GM12873 (cell line): ENCODE measurements around the gene GNAS.

Experiments used
- TF ChIP-seq, protein P1 (sequence below): IDR thresholded peaks from 2 replicates; pipeline ENCODE4 v1.5.1; 2012; ENCODE audit warnings: low read depth, mild to moderate bottlenecking, moderate library complexity, low read length, control low read depth; ENCODE audit not compliant: insufficient read depth; ENCODE audit errors: missing control alignments

GNAS gene

DNA sequence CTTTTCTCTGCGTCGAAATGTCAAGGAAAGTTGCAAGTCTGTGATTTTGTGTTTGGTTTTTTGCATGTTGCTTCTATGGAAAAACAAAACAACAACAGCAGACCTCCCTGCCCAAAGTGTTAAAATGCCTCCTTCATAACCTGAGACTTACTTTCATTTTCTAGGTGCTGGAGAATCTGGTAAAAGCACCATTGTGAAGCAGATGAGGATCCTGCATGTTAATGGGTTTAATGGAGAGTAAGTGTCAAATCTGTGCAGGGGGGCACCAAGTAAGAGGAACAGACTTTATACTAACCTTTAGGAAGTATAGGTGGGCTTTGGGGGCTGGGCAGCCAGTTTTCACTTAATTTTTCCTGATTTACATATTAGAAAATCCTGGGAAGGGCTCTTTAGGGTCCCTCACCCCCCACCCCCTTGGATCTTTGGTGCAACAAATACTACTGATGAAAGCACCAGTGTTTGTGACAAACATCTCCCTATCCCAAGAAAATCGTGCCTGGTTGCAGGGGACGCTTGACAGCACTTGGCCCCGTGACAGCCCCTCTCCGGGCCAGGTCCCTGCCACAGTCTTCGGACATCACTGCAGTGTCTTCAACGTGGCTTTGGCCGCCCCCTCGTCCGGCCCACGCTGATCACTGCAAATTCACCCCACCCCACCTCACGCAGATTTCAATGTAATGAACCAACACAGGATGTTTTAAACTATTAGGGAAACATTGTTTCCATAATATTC is 43.1 kb downstream of the GNAS start:
- TF ChIP-seq, protein P1, sequence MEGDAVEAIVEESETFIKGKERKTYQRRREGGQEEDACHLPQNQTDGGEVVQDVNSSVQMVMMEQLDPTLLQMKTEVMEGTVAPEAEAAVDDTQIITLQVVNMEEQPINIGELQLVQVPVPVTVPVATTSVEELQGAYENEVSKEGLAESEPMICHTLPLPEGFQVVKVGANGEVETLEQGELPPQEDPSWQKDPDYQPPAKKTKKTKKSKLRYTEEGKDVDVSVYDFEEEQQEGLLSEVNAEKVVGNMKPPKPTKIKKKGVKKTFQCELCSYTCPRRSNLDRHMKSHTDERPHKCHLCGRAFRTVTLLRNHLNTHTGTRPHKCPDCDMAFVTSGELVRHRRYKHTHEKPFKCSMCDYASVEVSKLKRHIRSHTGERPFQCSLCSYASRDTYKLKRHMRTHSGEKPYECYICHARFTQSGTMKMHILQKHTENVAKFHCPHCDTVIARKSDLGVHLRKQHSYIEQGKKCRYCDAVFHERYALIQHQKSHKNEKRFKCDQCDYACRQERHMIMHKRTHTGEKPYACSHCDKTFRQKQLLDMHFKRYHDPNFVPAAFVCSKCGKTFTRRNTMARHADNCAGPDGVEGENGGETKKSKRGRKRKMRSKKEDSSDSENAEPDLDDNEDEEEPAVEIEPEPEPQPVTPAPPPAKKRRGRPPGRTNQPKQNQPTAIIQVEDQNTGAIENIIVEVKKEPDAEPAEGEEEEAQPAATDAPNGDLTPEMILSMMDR: no peak

DNA sequence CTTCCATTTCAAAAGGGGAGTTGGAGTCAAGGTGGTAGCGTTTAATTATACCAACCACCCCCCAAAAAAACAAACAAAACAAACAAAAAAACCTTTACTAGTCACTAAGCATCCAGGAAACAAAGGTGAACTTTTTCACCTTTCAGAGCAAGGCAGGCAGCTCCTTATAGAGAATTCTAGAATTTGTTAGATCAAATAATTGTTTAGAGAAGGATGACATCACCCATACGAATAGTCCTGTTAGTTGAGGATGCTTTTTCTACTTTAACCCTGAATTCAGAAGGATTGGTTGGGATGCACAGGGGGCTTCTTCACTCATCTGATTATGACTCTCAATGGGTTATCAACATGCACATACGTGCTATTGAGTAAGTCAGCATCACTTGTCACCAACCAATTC is 44.3 kb downstream of the GNAS start:
- TF ChIP-seq, protein P1: no peak

DNA sequence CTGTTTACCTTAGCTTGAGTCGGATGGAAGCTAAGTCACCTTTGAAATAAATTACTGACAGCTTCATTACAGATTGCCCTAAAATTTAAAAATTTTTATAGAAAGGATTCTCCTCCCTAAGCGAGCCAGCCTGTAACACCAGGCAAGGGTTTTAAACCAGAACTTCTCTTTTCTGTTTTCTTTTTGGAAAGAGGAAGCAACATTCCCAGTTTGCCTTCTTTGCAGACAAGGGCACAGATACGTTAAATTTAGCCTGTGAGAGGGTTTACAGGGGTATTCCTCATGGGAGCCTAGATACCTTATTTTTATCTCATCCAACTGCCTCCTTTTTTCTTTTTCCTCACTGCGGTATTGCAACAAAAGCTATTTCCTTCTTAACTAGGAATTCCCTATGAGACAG is 45.0 kb downstream of the GNAS start:
- TF ChIP-seq, protein P1: no peak

DNA sequence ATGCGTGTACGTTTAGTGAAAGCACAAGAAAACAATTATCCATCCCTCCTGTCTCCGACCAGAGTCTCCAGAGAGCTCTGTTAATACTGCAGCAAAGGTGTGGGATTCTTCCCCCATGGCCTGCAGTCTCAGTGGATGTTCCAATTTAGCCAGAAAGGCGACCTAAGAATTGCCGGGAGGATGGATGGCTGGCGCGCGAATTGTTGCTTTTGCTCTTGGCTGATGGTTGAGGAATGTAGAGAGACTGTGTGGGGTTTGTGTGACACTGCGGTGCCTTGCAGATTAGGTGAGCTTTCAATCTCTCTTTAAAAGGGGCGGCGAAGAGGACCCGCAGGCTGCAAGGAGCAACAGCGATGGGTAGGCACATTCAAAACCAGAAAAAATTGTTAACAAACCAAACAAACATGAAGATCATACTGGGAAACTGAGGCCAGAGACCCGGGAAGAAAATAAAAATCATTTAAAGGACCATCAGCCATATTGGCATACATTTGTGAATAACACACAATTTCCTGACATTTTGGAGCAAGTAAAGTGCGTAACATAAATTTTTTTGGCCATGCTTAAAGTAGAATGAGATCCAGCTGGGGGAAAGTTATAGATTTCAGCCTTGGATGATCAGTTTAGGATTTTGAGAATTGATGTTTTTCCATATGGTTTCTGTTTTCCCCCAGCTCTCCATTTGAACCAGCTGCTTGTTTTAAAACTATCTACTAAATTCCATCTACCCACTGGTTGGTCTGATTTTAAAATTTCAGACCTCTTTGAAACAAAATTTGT is 46.3 kb downstream of the GNAS start:
- TF ChIP-seq, protein P1: no peak

DNA sequence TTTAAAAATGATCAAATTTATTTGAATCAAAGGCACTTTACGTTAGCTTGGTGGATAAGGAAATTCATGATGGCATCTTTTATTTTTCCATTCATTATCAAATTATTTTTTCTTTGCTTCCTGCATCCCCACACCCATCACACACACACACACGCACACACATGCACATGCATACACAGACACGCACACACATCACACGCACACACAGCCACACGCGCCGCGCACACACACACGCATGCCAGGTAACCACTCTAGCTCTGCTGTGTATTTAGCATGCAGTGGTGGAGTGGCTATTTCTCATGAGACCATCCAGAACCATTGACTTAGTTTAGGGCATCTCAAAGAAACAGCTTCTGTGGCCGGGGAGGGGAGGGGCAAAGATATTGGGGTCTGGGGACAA is 47.0 kb downstream of the GNAS start:
- TF ChIP-seq, protein P1: no peak

DNA sequence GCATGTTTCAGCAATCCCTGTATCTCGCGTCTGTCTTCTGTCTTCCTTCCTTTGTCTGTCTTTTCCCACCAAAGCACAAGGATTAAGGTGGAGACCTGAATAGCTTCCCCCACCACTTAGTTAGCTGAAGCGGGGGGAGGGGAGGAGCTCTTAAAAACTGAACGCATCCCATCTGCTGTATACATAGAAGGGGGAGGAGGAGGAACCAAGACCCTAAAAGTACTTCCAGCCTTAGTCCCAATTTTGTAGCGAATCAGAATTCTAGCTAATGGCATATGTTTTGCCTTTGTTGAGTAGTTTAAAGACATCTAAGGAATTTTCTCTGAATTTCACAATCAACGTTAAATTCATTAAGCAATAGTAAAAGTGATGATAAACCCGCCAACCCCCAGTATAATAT is 47.9 kb downstream of the GNAS start:
- TF ChIP-seq, protein P1: no peak
